Ovary (tissue), 9 donors: ENCODE data around the gene BCL2L15. TPM values are rescaled to one million over a fixed set of nuclear protein-coding genes. Genes with fewer than 3 reads are reported as not detected.

Experiments used
- DNase-seq, 5 donors: peaks; one replicate each; pipeline ENCODE4 v3.0.0-alpha.2; 2019 to 2020
- H3K27ac ChIP-seq, 2 donors: fragments of 200-600 bp; one replicate each; pipeline versions ENCODE4 v1.5.1 to v1.8.0; 2019 to 2022
- H3K27me3 ChIP-seq: fragments of 200-600 bp; one replicate; pipeline ENCODE4 v1.8.0; 2022
- H3K36me3 ChIP-seq: fragments of 200-600 bp; sonication (generic); one replicate; pipeline ENCODE4 v1.5.1; 2019
- H3K4me1 ChIP-seq: one replicate; pipeline ENCODE4 v1.8.1; 2013; ENCODE audit warnings: mild to moderate bottlenecking, moderate library complexity; ENCODE audit not compliant: insufficient read depth
- H3K4me3 ChIP-seq: fragments of 200-600 bp; sonication (generic); one replicate; pipeline ENCODE4 v1.5.1; 2017
- H3K9me3 ChIP-seq, 2 donors: fragments of 200-600 bp in 1 of 2; sonication (generic) in 1 of 2; one replicate each; pipeline versions ENCODE4 v1.5.1 to v1.8.1; 2013 to 2019; ENCODE audit warnings: mild to moderate bottlenecking in 1 of 2, moderate library complexity in 1 of 2
- CTCF ChIP-seq, 3 donors: fragments of 450-650 bp in 2 of 3; fragments of 200-600 bp in 1 of 3; IDR thresholded peaks; one replicate each; pipeline versions ENCODE4 v1.5.1 to v1.8.0; 2016 to 2022; ENCODE audit warnings: antibody characterized with exemption in 3 of 3, mild to moderate bottlenecking in 1 of 3
- EP300 ChIP-seq: sonication (generic); formaldehyde crosslinking; IDR thresholded peaks from one replicate; pipeline ENCODE4 v1.6.1; 2017; ENCODE audit warnings: antibody characterized with exemption
- POLR2A ChIP-seq: fragments of 450-650 bp; IDR thresholded peaks from one replicate; pipeline ENCODE4 v1.6.1; 2017; ENCODE audit warnings: antibody characterized with exemption, mild to moderate bottlenecking, moderate library complexity
- WGBS, 3 donors: extraction: QIAGEN DNeasy Blood & Tissue Kit in 1 of 3; methylation state at CpG; one replicate each; pipeline versions ENCODE4 v1.1.5 to v1.1.7; 2013 to 2017; 5-methylcytosine and 5-hydroxymethylcytosine counted together
- intact Hi-C, 4 donors: fragments of 100-400 bp; cut with DNase I; formaldehyde crosslinking; loops; one replicate each; pipeline versions ENCODE4 v1.11.0 to v1.15.1; 2022 to 2023
- polyA plus RNA-seq, 2 donors: library from polyadenylated mRNA; stranded (reverse); fragments of 200-250 nt in 1 of 2; fragments of 350-450 nt in 1 of 2; fragmentation: Illumina TruSeq in 1 of 2; extraction: RNeasy Lipid Tissue Mini Kit (QIAGEN cat#74804) in 1 of 2; gene quantifications; one replicate each; pipeline ENCODE4 v1.2.3, GENCODE V29; 2013 to 2014
- total RNA-seq, 7 donors: library from RNA; depleted of rRNA in 2 of 7; stranded (reverse); fragments of >200 nt in 2 of 7; fragmentation: NEBNext Ultra II Directional in 3 of 7; extraction: Animal tissue kit (Norgen Biotek cat#: 25700) in 3 of 7; gene quantifications; one replicate each; pipeline versions ENCODE4 v1.1.0 to v1.2.4, GENCODE V29; 2016 to 2023
- donor health status: DM: no; HTN: no; CAD: no; lungs with moderate emphysema.
- donor health status: DM: no; HTN: no; CAD: no.
- donor health status: Bipolar disorder and iron deficiency.
- donor health status: DM: yes; HTN: yes; CAD: no.
- donor health status: DM: no; HTN: no; CAD: no.
- donor health status: DM: yes; HTN: yes; CAD: no.

The BCL2L15 gene
- total and polyA plus RNA-seq, 9 donors: 0.18 to 6.7 (median 0.68) TPM

GRCh38 chr1:113918243-113918642, 30.9 kb upstream of the BCL2L15 start:
- H3K27me3 ChIP-seq: no peaks in the 10 kb centered on the region
- DNase-seq: no peak
- H3K9me3 ChIP-seq: no peaks in the 10 kb centered on the region
- no peak overlapping the region for H3K4me3 ChIP-seq
- H3K27ac ChIP-seq: no peak overlapping the region
- TF ChIP-seq POLR2A (no peak), EP300 (no peak), CTCF (IDR thresholded peaks at IDR 0.05) (no peak)
- intact Hi-C loops: no loop called here
- H3K36me3 ChIP-seq: no peaks in the 10 kb centered on the region
- no peaks in the 10 kb centered on the region for H3K4me1 ChIP-seq

GRCh38 chr1:113917400-113918082, 30.2 kb upstream of the BCL2L15 start:
- 85 to 94% (median 94%) methylated on average over 2 of the region's 2 CpGs for WGBS, 3 donors
- DNase-seq: no peak
- no peak overlapping the region for H3K4me3 ChIP-seq
- intact Hi-C loops: no loop called here
- no peaks in the 10 kb centered on the region for H3K27me3 ChIP-seq
- peaks cover 4% of the 10 kb centered on the region for H3K4me1 ChIP-seq
- no peak overlapping the region for H3K27ac ChIP-seq
- H3K9me3 ChIP-seq: no peaks in the 10 kb centered on the region
- H3K36me3 ChIP-seq: no peaks in the 10 kb centered on the region
- no peak for TF ChIP-seq POLR2A

GRCh38 chr1:113916974-113917373, 29.6 kb upstream of the BCL2L15 start:
- 94 to 97% (median 96%) methylated on average over 5 of the region's 5 CpGs for WGBS, 3 donors
- H3K27ac ChIP-seq: no peak overlapping the region
- H3K36me3 ChIP-seq: no peaks in the 10 kb centered on the region
- H3K27me3 ChIP-seq: no peaks in the 10 kb centered on the region
- intact Hi-C loops: no loop called here
- H3K4me3 ChIP-seq: no peak overlapping the region
- TF ChIP-seq EP300 (no peak), CTCF (IDR thresholded peaks at IDR 0.05) (no peak), POLR2A (no peak)
- no peak for DNase-seq
- peaks cover 4% of the 10 kb centered on the region for H3K4me1 ChIP-seq
- no peaks in the 10 kb centered on the region for H3K9me3 ChIP-seq

- no peaks in the 10 kb centered on the region for H3K36me3 ChIP-seq
- H3K27ac ChIP-seq: no peak overlapping the region
- intact Hi-C loops: no loop called here
- DNase-seq: no peak
- H3K9me3 ChIP-seq: no peaks in the 10 kb centered on the region
- 78 to 89% (median 88%) methylated on average over 5 of the region's 5 CpGs for WGBS, 3 donors
- no peak overlapping the region for H3K4me3 ChIP-seq
- H3K27me3 ChIP-seq: no peaks in the 10 kb centered on the region
- H3K4me1 ChIP-seq: peaks cover 4% of the 10 kb centered on the region
- TF ChIP-seq EP300 (no peak), CTCF (IDR thresholded peaks at IDR 0.05) (no peak)
Measured at GRCh38 chr1:113913887-113914664, 26.7 kb upstream of the BCL2L15 start.

- intact Hi-C loops: no loop called here
- TF ChIP-seq CTCF (IDR thresholded peaks at IDR 0.05): no peak
- no peak for TF ChIP-seq POLR2A
- no peak for TF ChIP-seq EP300
Measured at GRCh38 chr1:113913312-113913668, 25.9 kb upstream of the BCL2L15 start.

More at GRCh38 chr1:113913312-113913668, 25.9 kb upstream of the BCL2L15 start:
- Histone ChIP-seq H3K27me3 (no peaks in the 10 kb centered on the region), H3K4me3 (no peak overlapping the region), H3K27ac (peak overlapping the region in 1 of 2 donors; percentile 20), H3K9me3 (no peaks in the 10 kb centered on the region), H3K36me3 (no peaks in the 10 kb centered on the region), H3K4me1 (peaks cover 4% of the 10 kb centered on the region)
- no peak for DNase-seq
- WGBS, 3 donors: 10 to 25% (median 11%) methylated on average over 3 of the region's 3 CpGs
